Bronchial epithelial cell (primary cell): ENCODE results near the gene OPA3. TPM values are rescaled to one million over a fixed set of nuclear protein-coding genes. Genes with fewer than 3 reads are reported as not detected.

Source experiments
- DNase-seq: peaks from one replicate; pipeline ENCODE4 v3.0.0-alpha.2; 2010; ENCODE audit warnings: low read depth
- FAIRE-seq: peaks from 2 replicates; lab custom pipeline; 2011; peaks lifted over from hg19 to GRCh38; lab: Jason Lieb, UNC
- H3K27me3 ChIP-seq: 2 replicates; pipeline ENCODE4 v1.5.1; 2011; ENCODE audit warnings: low read length; ENCODE audit not compliant: control insufficient read depth, insufficient read depth
- H3K36me3 ChIP-seq: 2 replicates; pipeline ENCODE4 v1.5.1; 2011; ENCODE audit warnings: low read length; ENCODE audit not compliant: control insufficient read depth, insufficient read depth
- H3K4me3 ChIP-seq: 2 replicates; pipeline ENCODE4 v1.5.1; 2011; ENCODE audit warnings: mild to moderate bottlenecking, low read depth, low read length, control low read depth
- total RNA-seq: library from RNA; depleted of rRNA; stranded (reverse); fragments of >200 nt; gene quantifications from 2 replicates; pipeline ENCODE4 v1.2.1, GENCODE V29; 2014
- TF ChIP-seq, protein P1 (sequence below): IDR thresholded peaks from 2 replicates; pipeline ENCODE4 v1.5.1; 2011; ENCODE audit warnings: mild to moderate bottlenecking, moderate library complexity, low read length, control low read depth, inconsistent platforms; ENCODE audit not compliant: insufficient read depth, severe bottlenecking

Gene OPA3
- total RNA-seq, 1 donor from 2014 or later = 5.3 TPM

DNA sequence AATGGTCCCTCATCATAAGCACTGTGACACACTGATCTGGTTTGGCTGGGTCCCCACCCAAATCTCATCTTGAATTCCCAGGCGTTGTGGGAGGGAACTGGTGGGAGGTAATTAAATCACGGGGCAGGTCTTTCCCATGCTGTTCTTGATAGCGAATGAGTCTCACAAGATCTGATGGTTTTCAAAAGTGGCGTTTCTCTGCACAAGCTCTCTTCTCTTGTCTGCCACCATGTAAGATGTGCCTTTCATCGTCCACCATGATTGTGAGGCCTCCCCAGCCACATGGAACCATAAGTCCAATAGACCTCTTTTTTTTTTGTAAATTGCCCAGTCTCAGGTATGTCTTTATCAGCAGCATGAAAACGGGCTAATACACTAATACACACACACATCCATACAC, 24.3 kb upstream of the OPA3 start:
- Histone ChIP-seq H3K36me3 (peaks cover 21% of the 10 kb centered on the region), H3K27me3 (no peaks in the 10 kb centered on the region), H3K4me3 (no peak overlapping the region)
- TF ChIP-seq, protein P1, sequence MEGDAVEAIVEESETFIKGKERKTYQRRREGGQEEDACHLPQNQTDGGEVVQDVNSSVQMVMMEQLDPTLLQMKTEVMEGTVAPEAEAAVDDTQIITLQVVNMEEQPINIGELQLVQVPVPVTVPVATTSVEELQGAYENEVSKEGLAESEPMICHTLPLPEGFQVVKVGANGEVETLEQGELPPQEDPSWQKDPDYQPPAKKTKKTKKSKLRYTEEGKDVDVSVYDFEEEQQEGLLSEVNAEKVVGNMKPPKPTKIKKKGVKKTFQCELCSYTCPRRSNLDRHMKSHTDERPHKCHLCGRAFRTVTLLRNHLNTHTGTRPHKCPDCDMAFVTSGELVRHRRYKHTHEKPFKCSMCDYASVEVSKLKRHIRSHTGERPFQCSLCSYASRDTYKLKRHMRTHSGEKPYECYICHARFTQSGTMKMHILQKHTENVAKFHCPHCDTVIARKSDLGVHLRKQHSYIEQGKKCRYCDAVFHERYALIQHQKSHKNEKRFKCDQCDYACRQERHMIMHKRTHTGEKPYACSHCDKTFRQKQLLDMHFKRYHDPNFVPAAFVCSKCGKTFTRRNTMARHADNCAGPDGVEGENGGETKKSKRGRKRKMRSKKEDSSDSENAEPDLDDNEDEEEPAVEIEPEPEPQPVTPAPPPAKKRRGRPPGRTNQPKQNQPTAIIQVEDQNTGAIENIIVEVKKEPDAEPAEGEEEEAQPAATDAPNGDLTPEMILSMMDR = no peak
- FAIRE-seq (no peak), DNase-seq (no peak)

GRCh38 chr19:45607071-45608029, 22.7 kb upstream of the OPA3 start:
- DNase-seq (peak; percentile 44), FAIRE-seq (no peak)
- peaks cover 2% of the 10 kb centered on the region for H3K27me3 ChIP-seq
- TF ChIP-seq, protein P1 = peak; percentile 88
- no peak overlapping the region for H3K4me3 ChIP-seq
- peaks cover 11% of the 10 kb centered on the region for H3K36me3 ChIP-seq

- DNase-seq (no peak), FAIRE-seq (no peak)
- no peak within 1 kb of the TSS for H3K4me3 ChIP-seq
- H3K36me3 ChIP-seq = no peaks in the 10 kb centered on the region
- TF ChIP-seq, protein P1 = no peak
- peaks cover 24% of the 10 kb centered on the region for H3K27me3 ChIP-seq
These were observed 17.1 kb upstream of the OPA3 start, which contains the start of gene GPR4 for GRCh38 chr19:45601524-45602374. Gene GPR4 (minus strand): TSS chr19:45602212. CDS start chr19:45591866, 10,346 bp downstream.

DNA sequence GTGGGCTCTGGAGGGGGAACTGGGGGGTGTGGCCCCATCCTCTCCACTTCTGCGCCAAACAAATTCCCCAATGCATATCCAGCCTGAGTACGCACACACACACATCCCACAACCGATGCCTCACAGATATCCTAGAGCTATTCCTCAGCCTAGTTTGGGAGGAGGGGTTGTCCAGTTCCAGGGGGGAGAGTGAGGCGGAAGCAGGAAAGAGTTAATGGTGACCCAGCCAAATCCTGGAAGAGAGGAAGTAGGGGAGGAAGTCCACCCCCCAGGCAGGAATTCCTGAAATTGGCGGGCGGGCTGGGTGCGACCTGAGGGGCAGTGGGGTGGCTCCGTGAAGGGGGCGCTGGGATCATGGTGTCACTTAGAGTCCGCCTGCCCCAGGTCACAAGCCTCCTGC, 16.5 kb upstream of the OPA3 start:
- TF ChIP-seq, protein P1 = no peak
- H3K27me3 ChIP-seq = peaks cover 24% of the 10 kb centered on the region
- no peak for FAIRE-seq
- no peaks in the 10 kb centered on the region for H3K36me3 ChIP-seq
- H3K4me3 ChIP-seq = no peak overlapping the region
- no peak for DNase-seq

DNA sequence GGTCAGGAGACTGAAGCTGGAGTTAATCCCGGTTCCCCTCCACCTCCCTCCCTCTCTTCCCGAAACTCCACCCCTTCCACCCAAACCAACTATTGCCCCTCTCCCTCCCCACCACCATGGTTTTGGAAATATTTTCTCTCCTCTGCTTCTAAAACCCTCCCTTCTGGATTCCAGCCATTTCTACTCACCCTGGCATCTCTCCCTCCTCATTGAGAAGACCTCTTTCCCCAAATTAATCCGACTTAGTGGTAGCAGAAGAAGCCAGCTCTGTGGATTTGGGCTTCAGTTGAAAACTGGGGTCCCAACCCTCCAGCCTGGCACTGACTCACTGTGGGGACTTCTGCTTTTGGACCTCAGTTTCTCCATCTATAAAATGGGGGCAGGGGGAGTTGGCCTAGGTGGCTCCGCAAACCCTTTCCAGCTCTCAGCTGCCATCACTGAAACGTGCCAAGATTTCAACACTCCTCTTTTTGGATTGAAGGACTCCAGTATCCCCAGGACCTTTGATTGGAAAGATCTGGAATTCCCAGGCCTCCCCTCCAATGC, 15.8 kb upstream of the OPA3 start:
- peaks cover 24% of the 10 kb centered on the region for H3K27me3 ChIP-seq
- H3K36me3 ChIP-seq = no peaks in the 10 kb centered on the region
- FAIRE-seq (no peak), DNase-seq (no peak)
- H3K4me3 ChIP-seq = no peak overlapping the region
- TF ChIP-seq, protein P1 = no peak
